Gastroesophageal sphincter (tissue), 3 donors: ENCODE results near the gene PRODH.

Experiments
- EP300 ChIP-seq: sonication (generic); formaldehyde crosslinking; IDR thresholded peaks from one replicate; pipeline ENCODE4 v1.6.1; 2017; ENCODE audit warnings: antibody characterized with exemption, mild to moderate bottlenecking
- POLR2AphosphoS5 ChIP-seq: sonication (generic); formaldehyde crosslinking; IDR thresholded peaks from one replicate; pipeline ENCODE4 v1.6.1; 2017; ENCODE audit warnings: antibody characterized with exemption
- TF ChIP-seq, protein P1 (sequence below), 4 experiments: fragments of 200-600 bp in 2 of 4; fragments of 450-650 bp in 2 of 4; sonication (generic) in 1 of 4; IDR thresholded peaks; one replicate each; pipeline ENCODE4 v1.5.1; 2017 to 2019; ENCODE audit warnings: antibody characterized with exemption in 4 of 4, mild to moderate bottlenecking in 2 of 4, moderate library complexity in 2 of 4

DNA sequence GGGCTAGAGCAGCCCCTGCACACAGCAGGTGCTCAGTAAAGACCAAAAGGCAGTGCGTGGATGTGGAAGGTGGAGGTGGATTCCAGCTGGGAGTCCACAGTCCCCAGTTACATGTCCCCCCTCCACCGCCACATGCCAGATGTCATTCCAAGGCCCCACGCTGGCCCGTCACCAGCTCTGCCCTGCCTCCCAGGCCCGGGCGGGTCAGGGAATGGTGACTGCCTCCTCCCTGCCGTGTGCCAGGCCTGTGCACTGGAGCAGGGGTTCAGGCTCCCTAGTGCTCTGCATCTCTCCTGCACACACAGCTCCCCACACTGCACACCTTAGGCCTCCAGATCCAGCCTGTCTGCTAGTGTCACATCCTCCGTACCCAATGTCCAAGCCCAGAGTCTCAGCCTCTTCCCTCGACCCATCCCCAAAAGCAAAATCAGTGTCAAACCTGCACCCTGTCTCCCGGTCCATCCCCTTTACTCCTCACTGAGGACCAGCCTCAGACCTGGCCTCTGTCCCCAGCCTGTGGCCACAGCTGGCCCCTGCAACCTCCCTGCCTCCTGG is 40.2 kb upstream of the PRODH start:
- TF ChIP-seq, protein P1, sequence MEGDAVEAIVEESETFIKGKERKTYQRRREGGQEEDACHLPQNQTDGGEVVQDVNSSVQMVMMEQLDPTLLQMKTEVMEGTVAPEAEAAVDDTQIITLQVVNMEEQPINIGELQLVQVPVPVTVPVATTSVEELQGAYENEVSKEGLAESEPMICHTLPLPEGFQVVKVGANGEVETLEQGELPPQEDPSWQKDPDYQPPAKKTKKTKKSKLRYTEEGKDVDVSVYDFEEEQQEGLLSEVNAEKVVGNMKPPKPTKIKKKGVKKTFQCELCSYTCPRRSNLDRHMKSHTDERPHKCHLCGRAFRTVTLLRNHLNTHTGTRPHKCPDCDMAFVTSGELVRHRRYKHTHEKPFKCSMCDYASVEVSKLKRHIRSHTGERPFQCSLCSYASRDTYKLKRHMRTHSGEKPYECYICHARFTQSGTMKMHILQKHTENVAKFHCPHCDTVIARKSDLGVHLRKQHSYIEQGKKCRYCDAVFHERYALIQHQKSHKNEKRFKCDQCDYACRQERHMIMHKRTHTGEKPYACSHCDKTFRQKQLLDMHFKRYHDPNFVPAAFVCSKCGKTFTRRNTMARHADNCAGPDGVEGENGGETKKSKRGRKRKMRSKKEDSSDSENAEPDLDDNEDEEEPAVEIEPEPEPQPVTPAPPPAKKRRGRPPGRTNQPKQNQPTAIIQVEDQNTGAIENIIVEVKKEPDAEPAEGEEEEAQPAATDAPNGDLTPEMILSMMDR (IDR thresholded peaks at IDR 0.05): no peak
- TF ChIP-seq EP300: no peak
- TF ChIP-seq POLR2AphosphoS5: no peak
